NCI-H2107 (cell line): ENCODE measurements around the gene GJB3.
"Not testable (repeated sequence)": the region's sequence is repeated elsewhere in the genome, so short reads cannot be mapped to it uniquely, and the experiment has no call there.

Experiments used
- DNase-seq: peaks from one replicate; lab custom pipeline; 2025; lab: John Stamatoyannopoulos, UW

Gene GJB3

DNA sequence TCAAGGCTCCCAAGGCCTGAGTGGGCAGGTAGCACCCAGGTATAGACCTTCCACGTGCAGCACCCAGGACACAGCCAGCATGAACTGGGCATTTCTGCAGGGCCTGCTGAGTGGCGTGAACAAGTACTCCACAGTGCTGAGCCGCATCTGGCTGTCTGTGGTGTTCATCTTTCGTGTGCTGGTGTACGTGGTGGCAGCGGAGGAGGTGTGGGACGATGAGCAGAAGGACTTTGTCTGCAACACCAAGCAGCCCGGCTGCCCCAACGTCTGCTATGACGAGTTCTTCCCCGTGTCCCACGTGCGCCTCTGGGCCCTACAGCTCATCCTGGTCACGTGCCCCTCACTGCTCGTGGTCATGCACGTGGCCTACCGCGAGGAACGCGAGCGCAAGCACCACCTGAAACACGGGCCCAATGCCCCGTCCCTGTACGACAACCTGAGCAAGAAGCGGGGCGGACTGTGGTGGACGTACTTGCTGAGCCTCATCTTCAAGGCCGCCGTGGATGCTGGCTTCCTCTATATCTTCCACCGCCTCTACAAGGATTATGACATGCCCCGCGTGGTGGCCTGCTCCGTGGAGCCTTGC is 19.7 kb upstream of the GJB3 start:
- no peak for DNase-seq

DNA sequence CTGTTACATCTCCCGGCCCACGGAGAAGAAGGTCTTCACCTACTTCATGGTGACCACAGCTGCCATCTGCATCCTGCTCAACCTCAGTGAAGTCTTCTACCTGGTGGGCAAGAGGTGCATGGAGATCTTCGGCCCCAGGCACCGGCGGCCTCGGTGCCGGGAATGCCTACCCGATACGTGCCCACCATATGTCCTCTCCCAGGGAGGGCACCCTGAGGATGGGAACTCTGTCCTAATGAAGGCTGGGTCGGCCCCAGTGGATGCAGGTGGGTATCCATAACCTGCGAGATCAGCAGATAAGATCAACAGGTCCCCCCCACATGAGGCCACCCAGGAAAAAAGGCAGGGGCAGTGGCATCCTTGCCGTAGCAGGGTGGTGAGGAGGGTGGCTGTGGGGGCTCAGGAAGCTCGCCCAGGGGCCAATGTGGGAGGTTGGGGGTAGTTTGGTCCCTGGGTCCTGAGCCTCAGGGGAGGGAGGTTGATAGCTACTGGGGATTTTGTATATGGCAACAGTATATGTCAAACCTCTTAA is 19.2 kb upstream of the GJB3 start:
- no peak for DNase-seq

DNA sequence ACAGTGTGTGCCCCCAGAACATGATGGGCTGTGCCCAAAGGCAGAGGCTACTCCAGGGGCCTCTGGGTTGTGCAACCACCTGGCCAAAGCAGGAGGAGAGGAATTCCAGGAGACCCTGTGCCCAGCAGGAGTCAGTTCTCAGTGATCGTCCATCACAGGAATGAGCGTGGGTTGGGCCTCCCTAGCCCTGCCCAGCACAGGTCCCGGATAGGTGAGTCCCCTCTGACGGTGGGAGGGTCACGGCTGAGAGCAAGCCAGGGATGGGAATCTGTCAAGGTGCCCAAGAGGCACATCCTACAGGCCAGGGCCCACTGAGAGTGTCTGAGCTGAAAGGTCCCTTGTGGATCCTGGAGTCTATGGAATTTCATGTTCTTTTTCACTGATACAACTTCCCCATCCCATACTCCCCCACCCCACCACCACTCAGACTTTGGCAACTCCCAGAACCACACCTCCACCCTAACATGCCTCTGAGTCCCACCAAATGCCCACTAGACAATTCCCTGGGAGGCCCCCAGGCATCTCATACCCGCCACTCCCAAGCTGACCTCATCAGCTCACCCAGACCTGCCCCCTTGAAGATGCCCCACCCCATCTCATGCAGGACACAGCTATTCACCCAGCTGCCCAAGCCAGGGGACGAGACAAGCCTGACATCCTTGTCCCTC is 18.4 kb upstream of the GJB3 start:
- DNase-seq: no peak

DNA sequence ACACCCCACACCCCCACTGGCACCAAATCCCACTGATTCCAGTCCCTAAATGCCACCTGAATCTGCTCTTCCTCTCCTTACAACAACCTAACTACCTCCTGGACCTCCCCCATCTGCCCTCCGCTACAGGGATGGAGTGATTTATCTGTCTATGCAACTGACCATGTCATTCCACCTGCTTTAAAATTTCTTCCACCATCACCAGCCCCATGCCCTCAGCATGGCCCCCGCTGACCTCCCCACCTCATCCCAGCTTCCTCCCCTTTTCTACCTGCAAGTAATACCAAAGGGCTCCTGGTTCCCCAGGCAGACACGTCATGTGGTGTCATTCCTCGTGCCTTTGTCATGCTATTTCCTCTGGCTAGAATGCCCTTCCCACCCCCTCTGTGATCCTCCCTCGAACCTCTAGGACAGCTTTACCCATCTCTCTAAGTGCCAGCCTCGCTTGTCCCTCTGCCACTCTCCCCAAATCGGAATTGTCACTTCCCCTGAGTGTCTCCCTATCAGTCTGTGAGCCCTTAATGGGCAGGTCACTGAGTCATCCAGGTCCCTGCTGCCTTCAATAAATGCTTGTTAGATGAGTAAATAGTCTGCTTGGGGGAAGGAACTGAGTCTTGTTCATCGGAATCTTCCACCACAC is 17.8 kb upstream of the GJB3 start:
- DNase-seq: no peak

DNA sequence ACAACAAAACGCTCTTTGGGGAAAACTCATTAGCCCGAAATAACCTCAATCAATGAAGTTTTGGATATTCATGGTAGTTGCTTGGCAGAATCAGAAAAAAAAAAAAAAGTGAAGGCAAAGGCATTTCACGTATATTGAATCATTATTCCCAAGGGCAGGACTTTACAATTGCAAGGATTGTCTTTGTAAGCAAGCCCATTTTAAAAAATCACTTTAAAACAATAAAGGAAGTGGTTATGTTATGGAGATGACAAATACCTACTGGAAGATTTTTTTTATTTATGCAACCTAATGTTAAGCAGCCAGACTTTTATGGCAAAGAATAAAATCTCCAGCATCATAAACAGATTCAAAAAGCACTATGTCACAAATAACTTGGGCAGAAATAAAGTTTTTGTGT is 12.2 kb upstream of the GJB3 start:
- no peak for DNase-seq

DNA sequence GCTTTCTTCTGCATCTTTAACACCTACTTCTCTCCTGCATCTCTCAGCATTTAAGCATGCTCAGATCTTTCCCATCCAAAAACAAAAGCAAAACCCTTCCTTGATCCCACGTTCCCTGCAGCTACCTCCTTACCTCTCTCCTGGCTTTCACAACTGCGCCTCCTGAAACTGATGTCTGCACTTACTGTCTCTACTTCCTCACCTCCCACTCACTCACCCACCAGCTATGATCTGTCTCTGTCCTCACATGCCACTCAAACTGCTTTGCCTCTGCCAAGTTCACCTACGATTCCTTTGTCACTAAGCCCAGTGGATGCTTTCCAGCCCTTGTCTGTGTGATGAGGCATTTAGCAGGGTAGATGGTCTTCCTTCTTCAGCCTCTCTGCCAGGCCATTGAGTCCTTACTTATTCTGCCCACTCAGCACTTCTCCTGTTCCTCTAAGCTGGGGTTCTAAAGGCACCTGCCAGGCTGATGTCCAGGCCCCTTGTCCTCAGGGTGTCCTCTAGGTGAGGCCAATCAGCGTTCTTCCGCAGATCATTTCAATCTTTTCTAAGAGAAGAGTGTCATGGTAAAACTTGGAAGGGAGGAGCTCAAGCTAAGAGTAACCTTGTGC is 10.0 kb upstream of the GJB3 start:
- no peak for DNase-seq

DNA sequence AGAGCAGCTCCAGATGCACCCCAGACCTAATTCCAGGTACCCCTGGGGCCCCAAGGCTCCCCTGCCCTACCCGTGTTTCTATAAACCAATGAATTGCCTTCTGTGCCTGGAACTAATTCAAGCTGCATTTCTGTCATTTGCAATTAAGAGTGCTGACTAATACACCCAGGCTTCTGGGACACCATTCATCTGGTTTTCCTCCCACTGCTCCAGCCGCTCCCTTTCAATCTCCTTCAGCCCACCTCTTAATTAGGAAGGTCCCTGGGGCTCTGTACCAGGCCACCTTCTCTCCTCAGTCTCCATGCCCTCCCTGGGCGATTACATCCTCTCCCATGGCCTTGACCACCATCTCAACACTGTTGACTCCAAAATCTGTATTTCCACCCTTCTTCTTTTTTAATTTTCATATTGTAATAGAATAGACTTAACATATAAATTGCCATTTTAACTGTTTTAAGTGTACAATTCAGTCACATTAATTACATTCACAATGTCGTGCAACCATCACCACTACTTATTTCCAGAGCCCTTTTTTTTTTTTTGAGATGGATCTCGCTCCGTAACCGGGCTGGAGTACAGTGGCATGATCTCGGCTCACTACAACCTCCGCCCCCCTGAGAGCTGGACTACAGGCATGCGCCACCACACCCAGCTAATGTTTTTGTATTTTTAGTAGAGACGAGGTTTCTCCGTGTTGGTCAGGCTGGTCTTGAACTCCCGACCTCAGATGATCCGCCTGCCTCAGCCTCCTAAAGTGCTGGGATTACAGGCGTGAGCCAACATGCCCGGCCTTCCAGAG is 9.2 kb upstream of the GJB3 start:
- DNase-seq: no peak

DNA sequence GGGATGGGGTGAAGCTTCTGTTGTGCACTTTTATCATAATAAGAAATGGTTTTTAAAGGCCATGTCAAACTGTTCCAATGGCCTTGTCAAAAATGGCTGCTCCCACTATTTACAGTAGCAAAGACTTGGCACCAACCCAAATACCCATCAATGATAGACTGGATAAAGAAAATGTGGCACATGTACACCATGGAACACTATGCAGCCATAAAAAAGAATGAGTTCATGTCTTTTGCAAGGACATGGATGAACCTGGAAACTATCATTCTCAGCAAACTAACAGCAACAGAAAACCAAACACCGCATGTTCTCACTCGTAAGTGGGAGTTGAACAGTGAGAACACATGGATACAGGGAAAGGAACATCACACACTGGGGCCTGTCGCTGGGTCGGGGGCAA is 7.9 kb upstream of the GJB3 start:
- DNase-seq: not testable (repeated sequence)

DNA sequence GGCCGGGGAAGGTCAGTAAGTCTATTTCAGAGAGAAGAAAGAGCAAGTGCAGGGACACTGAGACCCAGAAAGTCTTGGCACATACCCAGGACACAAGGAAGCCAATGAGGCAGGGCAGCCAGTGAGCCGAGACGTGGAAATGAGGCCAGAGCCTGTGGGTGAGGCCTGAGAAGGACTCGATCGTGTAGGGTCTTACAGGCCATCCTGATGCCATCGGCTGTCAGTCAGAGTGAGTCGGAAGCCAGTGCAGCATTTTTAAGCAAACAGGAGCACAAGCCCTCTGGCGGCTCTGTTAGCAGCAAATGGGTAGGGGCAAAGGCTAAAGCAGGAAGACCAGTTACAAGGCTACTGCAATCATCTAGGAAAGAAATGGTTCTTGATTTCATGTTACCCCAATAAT is 6.1 kb upstream of the GJB3 start:
- no peak for DNase-seq

DNA sequence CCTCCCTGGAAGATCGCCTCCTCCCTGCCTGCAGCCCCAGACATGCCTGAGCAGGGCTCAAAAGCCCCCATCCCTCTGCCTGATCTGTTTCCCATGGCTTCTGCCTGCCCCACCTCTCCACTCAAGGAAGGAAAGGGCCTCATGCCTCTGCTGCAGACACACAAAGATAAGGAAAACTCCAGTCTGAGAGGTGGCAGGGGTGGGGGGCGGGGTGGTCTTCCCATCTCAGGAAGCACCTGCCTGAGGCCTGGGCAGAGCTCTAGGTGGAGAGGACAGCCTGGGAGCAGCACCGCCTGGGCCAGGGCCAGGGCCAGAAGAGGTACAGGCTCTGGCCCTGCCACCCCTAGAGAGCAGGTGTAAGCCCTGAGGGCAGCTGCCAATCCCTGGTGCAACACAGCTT is 4.1 kb upstream of the GJB3 start:
- DNase-seq: no peak

DNA sequence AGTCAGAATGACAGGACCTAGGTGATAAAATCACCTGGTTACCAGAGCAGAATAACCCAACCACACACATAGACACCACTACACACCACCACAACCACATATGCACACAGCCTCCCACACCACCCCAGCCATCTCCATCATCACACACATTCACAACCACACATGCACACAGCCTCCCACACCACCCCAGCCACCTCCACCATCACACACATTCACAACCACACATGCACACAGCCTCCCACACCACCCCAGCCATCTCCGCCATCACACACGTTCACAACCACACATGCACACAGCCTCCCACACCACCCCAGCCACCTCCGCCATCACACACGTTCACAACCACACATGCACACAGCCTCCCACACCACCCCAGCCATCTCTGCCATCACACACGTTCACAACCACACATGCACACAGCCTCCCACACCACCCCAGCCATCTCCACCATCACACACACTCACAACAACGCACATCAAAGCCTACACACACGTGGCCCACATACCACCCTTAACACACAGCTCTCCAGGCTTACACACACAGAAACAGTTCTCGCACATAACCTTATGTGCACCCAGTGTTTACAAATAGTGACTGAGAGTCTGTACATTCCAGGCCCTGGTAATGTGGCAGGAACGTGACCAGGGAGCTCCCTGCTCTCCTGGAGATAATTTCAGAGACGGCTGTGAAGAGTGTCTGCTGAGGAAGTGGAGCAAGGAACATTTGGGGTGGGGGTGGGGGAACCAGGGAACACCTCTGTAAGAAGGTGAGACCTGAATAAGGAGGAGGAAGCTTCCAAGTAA is 3.3 kb upstream of the GJB3 start:
- no peak for DNase-seq

DNA sequence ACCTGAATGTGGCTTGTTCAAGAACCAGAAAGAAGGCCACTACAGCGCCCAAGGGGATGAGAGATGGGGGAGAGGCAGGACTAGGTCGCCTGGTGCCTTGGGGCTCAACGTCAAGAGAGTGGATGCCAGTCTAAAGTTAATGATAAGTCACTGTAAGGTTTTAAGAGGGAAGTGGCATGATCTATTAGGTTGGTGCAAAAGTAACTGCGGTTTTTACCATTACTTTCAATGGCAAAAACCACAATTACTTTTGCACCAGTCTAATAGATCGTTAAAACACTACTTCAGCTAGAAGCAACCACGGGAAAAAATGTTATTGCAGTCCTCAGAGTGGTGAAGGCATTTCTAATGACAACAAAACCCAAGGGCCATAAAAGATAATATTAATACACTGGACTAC is 2.6 kb upstream of the GJB3 start:
- no peak for DNase-seq

DNA sequence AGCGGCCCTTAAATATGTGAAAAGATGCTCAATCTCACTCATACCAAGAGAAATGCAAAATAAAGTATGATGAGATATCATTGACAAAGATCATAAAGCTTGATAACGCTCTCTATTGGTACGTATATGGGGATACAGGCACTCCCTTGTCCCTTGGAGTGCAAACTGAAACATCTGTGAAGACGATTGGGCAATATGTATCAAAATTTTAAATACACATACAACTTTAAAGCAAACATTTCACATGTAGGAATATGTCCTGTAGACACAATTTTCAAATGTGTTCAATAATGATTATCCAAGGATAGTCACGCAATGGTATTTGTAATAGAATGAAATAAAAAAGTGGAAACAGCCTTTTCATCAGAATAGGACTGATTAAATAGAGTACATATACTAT is 2.0 kb upstream of the GJB3 start:
- DNase-seq: no peak

DNA sequence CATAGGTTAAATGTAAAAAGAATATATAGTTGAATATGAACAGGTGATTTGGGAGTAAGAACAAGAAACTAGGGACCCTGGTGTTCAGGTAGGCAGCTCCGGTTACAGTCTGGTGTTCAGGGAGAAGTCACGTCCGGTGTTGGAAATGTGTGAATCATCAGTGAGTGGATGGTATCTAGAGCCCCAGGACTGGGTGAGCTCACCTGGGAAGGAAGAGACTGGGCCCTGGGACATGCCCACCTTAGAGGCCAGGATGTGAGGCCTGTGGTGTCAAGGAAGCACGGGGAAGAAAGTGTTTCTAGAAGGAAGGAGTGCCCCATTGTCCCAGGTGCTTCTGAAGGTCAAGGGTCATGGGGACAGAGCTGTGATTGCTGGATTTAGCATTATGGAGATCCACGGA is 1.5 kb upstream of the GJB3 start:
- no peak for DNase-seq

DNA sequence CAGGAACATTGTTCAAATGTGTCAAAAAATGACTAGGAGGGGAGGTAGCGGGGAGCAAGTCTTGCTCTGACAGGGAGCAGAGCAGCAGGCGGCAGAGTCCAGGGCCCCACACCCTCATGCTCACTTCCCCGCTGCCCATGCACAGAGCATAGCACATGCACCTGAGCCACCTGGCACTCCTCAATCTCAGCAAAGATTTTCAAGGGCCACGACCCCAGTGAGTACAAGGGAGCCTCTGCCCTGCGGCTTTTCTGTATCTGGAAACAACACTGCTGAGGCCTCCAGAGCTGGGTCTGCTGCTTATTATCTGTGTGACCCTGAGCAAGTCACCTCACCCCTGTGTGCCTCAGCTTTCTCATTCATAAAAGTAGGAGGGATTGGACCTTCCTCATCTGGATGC is 1.1 kb upstream of the GJB3 start:
- DNase-seq: no peak

DNA sequence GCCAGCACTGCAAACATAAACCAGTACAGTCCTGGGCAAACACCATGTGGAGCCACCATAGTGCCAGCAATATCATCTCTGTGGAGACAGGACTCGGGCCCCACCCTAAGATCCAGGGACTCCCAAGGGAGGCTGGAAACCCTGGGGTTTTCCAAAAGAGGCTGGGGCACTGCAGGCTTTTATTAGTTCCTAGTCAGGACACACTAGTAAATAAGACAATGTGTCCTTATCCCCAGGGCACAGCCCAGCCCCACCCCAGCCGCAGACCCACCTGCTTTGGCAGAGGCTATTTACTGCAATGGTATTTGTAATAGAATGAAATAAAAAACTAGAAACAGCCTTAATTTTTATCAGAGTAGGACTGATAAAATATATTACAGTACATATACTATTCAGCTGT is 486 bp upstream of the GJB3 start:
- no peak for DNase-seq

DNA sequence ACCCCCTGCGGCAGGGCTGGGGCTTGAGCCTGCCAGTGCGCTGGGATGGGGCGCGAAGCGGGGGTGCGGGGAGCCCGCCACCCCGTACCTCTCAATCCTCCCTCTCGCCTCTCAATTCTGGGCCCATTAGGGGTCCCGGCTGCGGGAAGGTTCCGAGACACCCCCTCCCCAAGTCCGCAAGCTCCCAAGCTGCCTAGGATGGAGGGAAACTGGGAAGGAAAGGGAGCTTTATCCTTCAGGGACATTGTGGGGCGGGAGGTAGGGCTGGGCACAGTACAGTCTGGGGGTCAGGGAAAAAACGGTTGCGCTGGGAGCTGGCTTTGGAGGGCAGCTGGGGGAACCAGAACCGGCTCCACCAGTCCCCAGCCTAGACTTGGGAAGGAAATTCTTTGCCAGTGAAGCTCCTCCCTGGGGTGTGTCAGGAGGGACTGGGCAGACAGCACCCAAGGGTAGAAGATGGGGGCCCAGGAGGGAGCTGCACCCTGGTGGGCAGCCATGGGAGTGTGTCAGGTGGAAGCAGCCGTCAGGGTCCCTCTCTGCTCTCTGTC is 904 bp downstream of the GJB3 start:
- DNase-seq: no peak

DNA sequence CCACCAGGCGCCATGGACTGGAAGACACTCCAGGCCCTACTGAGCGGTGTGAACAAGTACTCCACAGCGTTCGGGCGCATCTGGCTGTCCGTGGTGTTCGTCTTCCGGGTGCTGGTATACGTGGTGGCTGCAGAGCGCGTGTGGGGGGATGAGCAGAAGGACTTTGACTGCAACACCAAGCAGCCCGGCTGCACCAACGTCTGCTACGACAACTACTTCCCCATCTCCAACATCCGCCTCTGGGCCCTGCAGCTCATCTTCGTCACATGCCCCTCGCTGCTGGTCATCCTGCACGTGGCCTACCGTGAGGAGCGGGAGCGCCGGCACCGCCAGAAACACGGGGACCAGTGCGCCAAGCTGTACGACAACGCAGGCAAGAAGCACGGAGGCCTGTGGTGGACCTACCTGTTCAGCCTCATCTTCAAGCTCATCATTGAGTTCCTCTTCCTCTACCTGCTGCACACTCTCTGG is 3.8 kb downstream of the GJB3 start:
- DNase-seq: no peak

DNA sequence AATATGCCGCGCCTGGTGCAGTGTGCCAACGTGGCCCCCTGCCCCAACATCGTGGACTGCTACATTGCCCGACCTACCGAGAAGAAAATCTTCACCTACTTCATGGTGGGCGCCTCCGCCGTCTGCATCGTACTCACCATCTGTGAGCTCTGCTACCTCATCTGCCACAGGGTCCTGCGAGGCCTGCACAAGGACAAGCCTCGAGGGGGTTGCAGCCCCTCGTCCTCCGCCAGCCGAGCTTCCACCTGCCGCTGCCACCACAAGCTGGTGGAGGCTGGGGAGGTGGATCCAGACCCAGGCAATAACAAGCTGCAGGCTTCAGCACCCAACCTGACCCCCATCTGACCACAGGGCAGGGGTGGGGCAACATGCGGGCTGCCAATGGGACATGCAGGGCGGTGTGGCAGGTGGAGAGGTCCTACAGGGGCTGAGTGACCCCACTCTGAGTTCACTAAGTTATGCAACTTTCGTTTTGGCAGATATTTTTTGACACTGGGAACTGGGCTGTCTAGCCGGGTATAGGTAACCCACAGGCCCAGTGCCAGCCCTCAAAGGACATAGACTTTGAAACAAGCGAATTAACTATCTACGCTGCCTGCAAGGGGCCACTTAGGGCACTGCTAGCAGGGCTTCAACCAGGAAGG is 4.3 kb downstream of the GJB3 start:
- no peak for DNase-seq

DNA sequence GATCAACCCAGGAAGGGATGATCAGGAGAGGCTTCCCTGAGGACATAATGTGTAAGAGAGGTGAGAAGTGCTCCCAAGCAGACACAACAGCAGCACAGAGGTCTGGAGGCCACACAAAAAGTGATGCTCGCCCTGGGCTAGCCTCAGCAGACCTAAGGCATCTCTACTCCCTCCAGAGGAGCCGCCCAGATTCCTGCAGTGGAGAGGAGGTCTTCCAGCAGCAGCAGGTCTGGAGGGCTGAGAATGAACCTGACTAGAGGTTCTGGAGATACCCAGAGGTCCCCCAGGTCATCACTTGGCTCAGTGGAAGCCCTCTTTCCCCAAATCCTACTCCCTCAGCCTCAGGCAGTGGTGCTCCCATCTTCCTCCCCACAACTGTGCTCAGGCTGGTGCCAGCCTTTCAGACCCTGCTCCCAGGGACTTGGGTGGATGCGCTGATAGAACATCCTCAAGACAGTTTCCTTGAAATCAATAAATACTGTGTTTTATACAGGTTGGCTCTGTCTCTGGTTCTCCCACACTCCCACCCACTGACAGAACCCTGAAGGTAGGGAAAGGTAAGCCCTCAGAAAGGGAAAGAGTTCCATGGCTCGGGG is 5.0 kb downstream of the GJB3 start:
- DNase-seq: no peak
